ENCODE measurements around the gene ZCCHC7.
A peak's percentile ranks its signal among the peaks of the same experiment; 100 is the strongest.
"Not testable (repeated sequence)": the region's sequence is repeated elsewhere in the genome, so short reads cannot be mapped to it uniquely, and the experiment has no call there.

ZCCHC7 gene

DNA sequence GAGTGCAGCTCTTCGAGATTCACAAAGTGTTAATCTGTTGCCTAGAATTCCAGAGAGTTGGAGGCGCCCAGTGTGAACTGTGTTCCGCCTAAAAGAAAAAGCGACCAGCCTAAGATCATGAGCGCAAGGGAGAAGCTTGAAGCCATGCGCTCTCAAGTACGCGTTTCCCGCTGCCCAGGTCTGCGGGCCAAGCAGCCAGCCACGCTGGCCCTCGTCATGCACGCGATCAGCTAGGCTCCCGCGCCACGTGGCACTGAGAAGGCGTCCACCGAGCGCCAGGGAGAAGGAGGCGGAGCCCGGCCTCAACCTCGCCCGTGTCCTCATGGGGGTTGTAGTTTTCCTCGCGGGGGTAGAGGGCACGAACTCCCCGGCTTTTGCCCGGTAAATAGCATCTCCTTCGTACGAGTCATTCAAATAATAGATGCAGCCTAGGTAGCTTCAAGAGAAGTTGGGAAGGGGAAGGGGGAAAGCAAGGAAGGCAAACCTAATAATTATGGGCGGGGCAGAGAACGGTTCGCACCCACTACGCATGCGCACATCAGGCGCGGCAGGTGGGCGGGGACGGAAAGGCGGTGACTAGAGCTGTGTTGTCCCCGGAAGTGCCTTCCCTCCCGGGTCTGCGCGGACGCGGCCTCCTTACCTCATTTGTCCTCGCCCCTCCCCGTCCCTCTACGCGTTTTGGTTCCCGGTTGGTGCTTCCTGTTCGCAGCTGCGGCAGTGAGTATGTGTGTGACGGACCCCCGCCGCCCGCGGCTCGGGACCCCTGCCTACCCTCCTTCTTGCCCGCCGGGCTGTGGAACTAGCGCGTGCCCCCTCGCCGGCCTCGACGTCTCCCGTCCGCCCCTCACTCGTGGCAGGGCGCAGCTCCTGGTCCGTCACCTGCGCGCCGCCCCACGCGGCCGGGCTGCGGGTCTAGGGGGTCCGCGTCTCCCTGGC lies at the start of gene ZCCHC7:
ZCCHC7 (plus strand) TSS at position 668 of the 936 bp plus-strand sequence.
- peak; percentile 96 for DNase-seq (ENCODE audit: low spot score)

- not testable (repeated sequence) for DNase-seq (ENCODE audit: low spot score)
These were observed 45.6 kb upstream of the ZCCHC7 start for GRCh38 chr9:37074790-37075189.

- DNase-seq (ENCODE audit: low spot score) = peak; percentile 91
These were observed 40.8 kb upstream of the ZCCHC7 start for GRCh38 chr9:37079370-37080164.

DNA sequence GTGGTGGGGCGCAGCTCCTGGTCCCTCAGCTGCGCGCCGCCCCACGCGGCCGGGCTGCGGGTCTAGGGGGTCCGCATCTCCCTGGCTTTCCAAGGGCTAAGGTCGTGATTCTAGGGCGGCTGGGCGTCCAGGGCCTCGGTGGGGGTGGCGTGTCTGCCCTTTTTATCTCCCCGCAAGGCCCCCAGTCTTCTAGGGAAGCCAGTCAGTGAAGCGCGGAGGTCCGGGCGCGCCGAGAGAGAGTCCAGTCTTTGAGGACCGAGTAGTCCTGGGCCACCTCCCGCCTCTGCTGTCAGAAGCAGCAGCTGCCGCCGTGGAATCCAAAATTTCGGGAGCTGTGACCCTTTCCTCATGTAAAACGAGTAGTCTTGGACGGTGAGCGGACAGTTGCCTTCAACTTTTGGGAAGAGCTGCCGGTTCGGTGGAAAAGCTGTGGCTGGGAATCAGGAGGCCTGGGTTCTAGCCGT lies 40.2 kb upstream of the ZCCHC7 start:
- DNase-seq (ENCODE audit: low spot score) = not testable (repeated sequence)

- not testable (repeated sequence) for DNase-seq (ENCODE audit: low spot score)
These were observed 38.9 kb upstream of the ZCCHC7 start for GRCh38 chr9:37081507-37081906.

DNA sequence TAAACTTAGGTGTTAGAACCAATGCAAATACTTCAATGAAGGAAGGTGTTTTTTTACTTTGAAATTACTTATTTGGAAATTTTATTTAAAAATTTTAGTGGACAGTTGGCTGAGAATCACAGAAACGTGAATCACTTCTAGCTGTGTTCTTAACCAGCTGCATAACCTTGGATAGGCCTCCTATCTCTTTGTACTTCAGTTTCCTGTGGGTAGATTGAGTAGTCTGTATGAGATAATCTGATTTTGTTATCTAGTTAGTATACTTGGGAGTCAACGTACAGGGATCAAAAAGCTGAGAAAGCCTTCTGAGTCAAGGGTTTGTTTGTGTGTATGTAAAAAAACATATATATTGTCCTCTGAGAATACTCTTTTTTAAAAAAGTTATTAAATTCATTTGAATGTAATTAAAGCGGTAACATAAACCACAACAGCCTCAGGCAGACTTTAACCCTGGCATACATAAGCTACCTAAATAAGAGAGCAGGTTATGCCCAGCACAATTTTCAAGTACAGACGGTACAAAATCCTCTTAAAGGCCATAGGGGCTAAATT lies 38.1 kb upstream of the ZCCHC7 start:
- no peak for DNase-seq (ENCODE audit: low spot score)

- no peak for DNase-seq (ENCODE audit: low spot score)
These were observed 36.7 kb upstream of the ZCCHC7 start for GRCh38 chr9:37083654-37084053.

- DNase-seq (ENCODE audit: low spot score) = no peak
These were observed 35.1 kb upstream of the ZCCHC7 start for GRCh38 chr9:37085233-37085632.

- not testable (repeated sequence) for DNase-seq (ENCODE audit: low spot score)
These were observed 27.6 kb upstream of the ZCCHC7 start for GRCh38 chr9:37092714-37093295.

- DNase-seq (ENCODE audit: low spot score) = no peak
These were observed 25.6 kb upstream of the ZCCHC7 start for GRCh38 chr9:37094751-37095150.

GRCh38 chr9:37096628-37097027 lies 23.7 kb upstream of the ZCCHC7 start:
- no peak for DNase-seq (ENCODE audit: low spot score)

GRCh38 chr9:37097294-37097693 lies 23.1 kb upstream of the ZCCHC7 start:
- no peak for DNase-seq (ENCODE audit: low spot score)

GRCh38 chr9:37100327-37100726 lies 20.0 kb upstream of the ZCCHC7 start:
- DNase-seq (ENCODE audit: low spot score) = no peak

DNA sequence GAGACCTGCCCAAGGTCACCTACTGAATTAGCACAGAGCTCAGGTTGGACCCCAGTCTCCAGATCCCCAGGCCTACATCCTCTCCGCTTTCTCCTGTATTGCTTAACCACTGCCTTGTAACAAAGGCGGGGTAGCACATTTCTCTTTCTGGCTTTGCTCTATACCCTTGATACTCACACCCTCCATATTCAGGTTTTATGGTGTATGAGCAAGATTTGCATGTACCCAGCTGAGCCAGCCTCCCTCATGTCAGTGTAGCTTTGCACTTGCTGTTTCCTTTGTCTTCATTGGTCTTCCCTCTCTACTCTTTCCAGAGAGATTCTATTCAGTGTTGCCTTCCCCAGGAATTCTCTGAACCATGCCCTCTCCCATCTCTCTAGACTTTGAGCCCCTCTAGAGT lies 19.6 kb upstream of the ZCCHC7 start:
- no peak for DNase-seq (ENCODE audit: low spot score)

GRCh38 chr9:37102486-37102885 lies 17.9 kb upstream of the ZCCHC7 start:
- DNase-seq (ENCODE audit: low spot score) = no peak

- no peak for DNase-seq (ENCODE audit: low spot score)
These were observed 16.0 kb upstream of the ZCCHC7 start for GRCh38 chr9:37104183-37104889.

GRCh38 chr9:37105234-37105633 lies 15.1 kb upstream of the ZCCHC7 start:
- no peak for DNase-seq (ENCODE audit: low spot score)

DNA sequence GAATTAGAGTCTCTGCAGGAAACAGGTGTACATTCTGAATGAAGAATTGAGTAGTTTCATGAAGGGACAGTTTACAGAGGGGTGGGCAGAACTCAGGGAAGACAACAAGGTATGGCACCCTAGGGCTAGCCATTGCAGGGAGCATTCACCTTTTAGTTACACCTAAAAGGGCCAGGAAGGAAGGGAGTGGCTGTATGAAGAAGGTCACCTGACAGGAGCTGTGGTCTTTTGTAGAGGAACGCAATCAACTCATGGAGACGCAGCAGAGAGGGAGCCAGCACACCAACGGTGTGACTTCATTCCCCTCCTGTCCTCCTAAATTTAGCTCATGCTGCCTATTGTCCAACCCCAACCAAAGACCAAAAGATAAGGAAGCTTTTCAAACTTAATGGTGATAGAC lies 12.7 kb upstream of the ZCCHC7 start:
- DNase-seq (ENCODE audit: low spot score) = no peak

DNA sequence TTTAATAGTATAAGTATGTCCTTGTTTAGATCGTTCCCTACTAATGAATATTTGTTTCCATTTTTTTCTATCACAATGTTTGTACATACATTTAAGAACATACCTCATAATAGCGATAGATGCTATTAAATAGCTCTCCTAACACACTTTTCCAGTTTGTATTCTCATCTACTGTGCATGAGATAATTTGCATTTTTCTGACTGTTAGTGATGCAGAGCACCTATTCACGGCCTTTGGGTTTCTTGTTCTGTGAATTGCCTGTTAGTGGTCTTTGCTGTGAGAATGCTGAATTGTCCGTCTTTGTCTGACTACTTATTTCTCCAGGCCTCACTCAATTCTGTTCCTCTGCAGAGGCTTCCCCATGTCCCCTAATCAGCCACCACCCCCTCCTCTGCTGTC lies 5.9 kb upstream of the ZCCHC7 start:
- DNase-seq (ENCODE audit: low spot score) = not testable (repeated sequence)

GRCh38 chr9:37117956-37118355 lies 2.4 kb upstream of the ZCCHC7 start:
- DNase-seq (ENCODE audit: low spot score) = no peak

DNA sequence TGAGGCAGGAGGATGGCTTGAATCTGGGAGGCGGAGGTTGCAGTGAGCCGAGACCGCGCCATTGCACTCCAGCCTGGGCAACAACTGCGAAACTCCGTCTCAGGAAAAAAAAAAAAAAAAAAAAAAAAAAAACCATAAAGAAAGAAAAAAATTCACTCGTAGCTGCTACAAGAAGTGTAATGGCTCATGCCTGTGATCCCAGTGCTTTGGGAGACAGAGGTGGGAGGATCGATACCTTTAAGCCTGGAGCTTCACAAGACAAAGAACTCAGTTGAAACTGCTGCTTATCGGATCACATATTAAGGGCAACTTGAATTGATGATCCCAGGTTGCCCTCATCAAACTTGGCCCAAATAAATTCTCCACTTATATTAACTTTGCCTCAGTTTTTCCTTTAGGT lies 1.0 kb upstream of the ZCCHC7 start:
- no peak for DNase-seq (ENCODE audit: low spot score)
